Sigmoid colon (tissue), 3 donors: ENCODE data around the gene ACAT2.

ENCODE experiments used
- POLR2A ChIP-seq, 2 donors: fragments of 450-650 bp; IDR thresholded peaks; one replicate each; pipeline ENCODE4 v1.6.1; 2016; ENCODE audit warnings: antibody characterized with exemption in 2 of 2, mild to moderate bottlenecking in 2 of 2, moderate library complexity in 2 of 2
- TF ChIP-seq, protein P1 (sequence below), 4 experiments: fragments of 450-650 bp in 3 of 4; fragments of 200-600 bp in 1 of 4; IDR thresholded peaks; one replicate each; pipeline ENCODE4 v1.5.1; 2016 to 2019; ENCODE audit warnings: antibody characterized with exemption in 4 of 4, mild to moderate bottlenecking in 3 of 4, moderate library complexity in 2 of 4

DNA sequence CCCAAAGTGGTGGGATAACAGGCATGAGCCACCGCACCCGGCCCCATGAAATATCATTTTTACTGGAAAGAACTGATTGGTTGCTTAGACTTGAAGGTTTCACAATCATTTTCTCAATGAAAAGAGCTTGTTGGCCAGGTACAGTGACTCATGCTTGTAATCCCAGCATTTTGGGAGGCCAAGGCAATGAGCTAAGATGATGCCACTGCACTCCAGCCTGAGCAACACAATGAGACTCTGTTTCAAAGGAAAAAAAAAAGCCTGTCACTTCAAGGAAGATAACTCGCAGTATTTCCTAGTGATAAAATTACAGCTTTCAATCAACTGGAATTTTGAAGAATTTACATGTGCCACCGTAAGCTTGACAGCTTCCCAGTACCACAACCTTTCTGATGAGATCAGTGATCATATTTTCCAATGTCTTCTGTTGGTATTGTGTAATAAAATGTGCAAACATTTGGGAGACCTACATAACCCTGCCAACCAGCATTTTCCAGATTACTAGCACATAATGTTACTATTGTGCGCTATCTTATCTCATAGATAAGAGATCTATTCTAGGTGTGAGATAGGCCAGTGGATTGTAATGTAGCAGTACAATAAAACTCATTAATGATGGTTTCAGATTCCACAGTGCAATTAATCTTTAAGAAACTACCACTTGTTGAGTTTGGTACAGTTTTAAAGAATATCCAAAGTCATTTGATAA, 45.5 kb downstream of the ACAT2 start:
- TF ChIP-seq POLR2A (IDR thresholded peaks at IDR 0.05): no peak
- TF ChIP-seq, protein P1, sequence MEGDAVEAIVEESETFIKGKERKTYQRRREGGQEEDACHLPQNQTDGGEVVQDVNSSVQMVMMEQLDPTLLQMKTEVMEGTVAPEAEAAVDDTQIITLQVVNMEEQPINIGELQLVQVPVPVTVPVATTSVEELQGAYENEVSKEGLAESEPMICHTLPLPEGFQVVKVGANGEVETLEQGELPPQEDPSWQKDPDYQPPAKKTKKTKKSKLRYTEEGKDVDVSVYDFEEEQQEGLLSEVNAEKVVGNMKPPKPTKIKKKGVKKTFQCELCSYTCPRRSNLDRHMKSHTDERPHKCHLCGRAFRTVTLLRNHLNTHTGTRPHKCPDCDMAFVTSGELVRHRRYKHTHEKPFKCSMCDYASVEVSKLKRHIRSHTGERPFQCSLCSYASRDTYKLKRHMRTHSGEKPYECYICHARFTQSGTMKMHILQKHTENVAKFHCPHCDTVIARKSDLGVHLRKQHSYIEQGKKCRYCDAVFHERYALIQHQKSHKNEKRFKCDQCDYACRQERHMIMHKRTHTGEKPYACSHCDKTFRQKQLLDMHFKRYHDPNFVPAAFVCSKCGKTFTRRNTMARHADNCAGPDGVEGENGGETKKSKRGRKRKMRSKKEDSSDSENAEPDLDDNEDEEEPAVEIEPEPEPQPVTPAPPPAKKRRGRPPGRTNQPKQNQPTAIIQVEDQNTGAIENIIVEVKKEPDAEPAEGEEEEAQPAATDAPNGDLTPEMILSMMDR (IDR thresholded peaks at IDR 0.05): no peak
